HepG2 (cell line): ENCODE results near the gene EIF3J. TPM values are rescaled to one million over a fixed set of nuclear protein-coding genes. Genes with fewer than 3 reads are reported as not detected.

Experiments used
- AGO2 ChIP-seq: fragments of 200-400 bp; formaldehyde crosslinking; optimal IDR thresholded peaks from 2 replicates; pipeline ENCODE3; 2017; ENCODE audit warnings: mild to moderate bottlenecking, low read depth, low read length, moderate library complexity
- AHR ChIP-seq: IDR thresholded peaks from 2 replicates; pipeline ENCODE4 v1.6.1; 2018; ENCODE audit warnings: missing genetic modification reagents, missing compliant biosample characterization
- ATF7 ChIP-seq, 2 experiments: fragments of 450-650 bp in 1 of 2; sonication (generic) in 1 of 2; formaldehyde crosslinking in 1 of 2; IDR thresholded peaks; 2 replicates each; pipeline versions ENCODE4 v1.4.0 to v1.6.1; 2016 to 2020; ENCODE audit warnings: antibody characterized with exemption in 1 of 2, mild to moderate bottlenecking in 1 of 2, missing genetic modification reagents in 1 of 2
- GATA4 ChIP-seq: sonication (generic); IDR thresholded peaks from 2 replicates; pipeline ENCODE4 v1.6.1; 2016; ENCODE audit warnings: antibody characterized with exemption, low read depth, borderline replicate concordance
- HNF4G ChIP-seq, 2 experiments: sonication (generic) in 1 of 2; formaldehyde crosslinking in 1 of 2; IDR thresholded peaks; 2 replicates each; pipeline versions ENCODE4 v1.4.0 to v1.6.1; 2011 to 2020; ENCODE audit warnings: borderline replicate concordance in 2 of 2, low read depth in 2 of 2, mild to moderate bottlenecking in 2 of 2, low read length in 1 of 2, missing genetic modification reagents in 1 of 2, moderate library complexity in 1 of 2
- KLF9 ChIP-seq: IDR thresholded peaks from 2 replicates; pipeline ENCODE4 v1.6.1; 2016; ENCODE audit warnings: low read depth
- MATR3 ChIP-seq: sonication (generic); formaldehyde crosslinking; IDR thresholded peaks from 2 replicates; pipeline ENCODE4 v1.4.0; 2020; ENCODE audit warnings: missing genetic modification reagents
- MTA1 ChIP-seq: sonication (generic); formaldehyde crosslinking; IDR thresholded peaks from 2 replicates; pipeline ENCODE4 v1.4.0; 2020; ENCODE audit warnings: missing genetic modification reagents, mild to moderate bottlenecking, borderline replicate concordance
- NCOA1 ChIP-seq: sonication (generic); formaldehyde crosslinking; IDR thresholded peaks from 2 replicates; pipeline ENCODE4 v1.9.0; 2021; ENCODE audit warnings: missing genetic modification reagents
- SYNCRIP ChIP-seq: fragments of 200-400 bp; formaldehyde crosslinking; IDR thresholded peaks from 2 replicates; pipeline ENCODE4 v1.6.1; 2018; ENCODE audit warnings: mild to moderate bottlenecking, low read depth, low read length; ENCODE audit not compliant: insufficient read depth
- ZFP1 ChIP-seq: IDR thresholded peaks from 2 replicates; pipeline ENCODE4 v1.6.1; 2016
- ZFY ChIP-seq: sonication (generic); formaldehyde crosslinking; IDR thresholded peaks from 2 replicates; pipeline ENCODE4 v1.4.0; 2020; ENCODE audit warnings: missing genetic modification reagents
- ZMYM3 ChIP-seq: sonication (generic); formaldehyde crosslinking; IDR thresholded peaks from 2 replicates; pipeline ENCODE4 v1.5.1; 2020; ENCODE audit warnings: mild to moderate bottlenecking, missing genetic modification reagents
- ZNF792 ChIP-seq: IDR thresholded peaks from 2 replicates; pipeline ENCODE4 v1.6.1; 2016
- polyA plus RNA-seq, 8 experiments: library from polyadenylated mRNA; depleted of rRNA in 3 of 8; stranded (reverse) in 7 of 8; unstranded in 1 of 8; fragments of >200 nt; fragmentation: Illumina TruSeq in 4 of 8; extraction: Trizol in 4 of 8; gene quantifications; 2 replicates each; pipeline versions ENCODE4 v1.2.1 to v1.2.3, GENCODE V29; 2011 to 2016; ENCODE audit warnings: low read depth in 4 of 8, missing spikeins in 1 of 8, mixed read lengths in 1 of 8; ENCODE audit not compliant: insufficient read depth in 1 of 8
- total RNA-seq, 5 experiments: library from RNA; depleted of rRNA; stranded (reverse); fragments of >200 nt; fragmentation: Illumina TruSeq; extraction: Trizol; gene quantifications; 2 replicates each; pipeline ENCODE4 v1.2.3, GENCODE V29; 2016; ENCODE audit warnings: low read depth in 1 of 5
- TF ChIP-seq, protein P1 (sequence below): sonication (generic); formaldehyde crosslinking; IDR thresholded peaks from 2 replicates; pipeline ENCODE4 v1.8.0; 2022; ENCODE audit warnings: mild to moderate bottlenecking, missing genetic modification reagents, moderate library complexity
- TF ChIP-seq, protein P2 (sequence below): IDR thresholded peaks from 2 replicates; pipeline ENCODE4 v1.6.1; 2012; ENCODE audit warnings: inconsistent platforms
- TF ChIP-seq, protein P3 (sequence below): IDR thresholded peaks from 2 replicates; pipeline ENCODE4 v1.6.1; 2016; ENCODE audit warnings: low read depth
- TF ChIP-seq, protein P4 (sequence below): sonication (generic); formaldehyde crosslinking; IDR thresholded peaks from 2 replicates; pipeline ENCODE4 v1.5.1; 2020; ENCODE audit warnings: missing genetic modification reagents, mild to moderate bottlenecking, borderline replicate concordance
- TF ChIP-seq, protein P5 (sequence below): IDR thresholded peaks from 2 replicates; pipeline ENCODE4 v1.6.1; 2016; ENCODE audit warnings: low read depth, missing genetic modification reagents, missing compliant biosample characterization

Gene EIF3J
- total and polyA plus RNA-seq, 2 of the 13 experiments (the other 11 are each of a cell fraction or from before 2014, with no cell fraction given): 51.7 to 69.2 TPM

DNA sequence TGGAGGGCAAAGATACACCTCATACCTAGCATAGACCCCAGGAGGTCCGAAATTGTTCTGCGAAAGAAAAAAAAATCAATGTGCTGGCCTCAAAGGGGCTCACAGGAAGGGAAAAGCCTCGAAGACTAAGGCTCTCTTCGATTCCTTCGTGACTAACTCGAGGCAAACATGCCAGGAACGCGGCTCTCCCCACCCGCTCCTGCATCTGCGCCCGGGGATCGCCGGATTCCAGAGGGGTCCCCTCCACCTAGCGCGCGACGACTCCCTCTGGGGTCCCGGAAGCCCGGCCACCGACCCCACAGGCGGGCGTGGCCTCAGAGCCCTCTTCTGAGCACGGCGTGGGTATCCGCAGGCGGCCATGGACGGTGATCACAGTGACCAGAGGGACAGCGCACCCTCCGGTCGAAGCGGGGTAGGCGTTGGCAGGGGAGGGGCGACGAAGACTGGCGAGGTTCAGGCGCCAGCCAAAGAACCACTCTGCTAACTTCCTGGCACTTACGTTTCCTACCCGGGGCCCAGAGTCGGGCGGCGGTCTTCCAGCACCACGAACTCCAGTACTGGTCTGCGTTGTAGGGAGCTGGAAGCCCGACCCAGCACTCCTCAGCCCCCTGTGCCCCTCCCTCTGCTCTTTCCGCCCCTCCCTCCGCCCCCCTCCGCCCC, 515 bp upstream of the EIF3J start (continued):
- TF ChIP-seq, protein P1, sequence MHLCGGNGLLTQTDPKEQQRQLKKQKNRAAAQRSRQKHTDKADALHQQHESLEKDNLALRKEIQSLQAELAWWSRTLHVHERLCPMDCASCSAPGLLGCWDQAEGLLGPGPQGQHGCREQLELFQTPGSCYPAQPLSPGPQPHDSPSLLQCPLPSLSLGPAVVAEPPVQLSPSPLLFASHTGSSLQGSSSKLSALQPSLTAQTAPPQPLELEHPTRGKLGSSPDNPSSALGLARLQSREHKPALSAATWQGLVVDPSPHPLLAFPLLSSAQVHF: peak; percentile 49; the same call in 1 of the 2 replicates
- TF ChIP-seq MATR3 (CRISPR knock-in tag): no peak
- TF ChIP-seq, protein P2, sequence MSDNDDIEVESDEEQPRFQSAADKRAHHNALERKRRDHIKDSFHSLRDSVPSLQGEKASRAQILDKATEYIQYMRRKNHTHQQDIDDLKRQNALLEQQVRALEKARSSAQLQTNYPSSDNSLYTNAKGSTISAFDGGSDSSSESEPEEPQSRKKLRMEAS: peak; percentile 59
- no peak for TF ChIP-seq HNF4G (IDR thresholded peaks at IDR 0.05; ENCODE audit: borderline replicate concordance, low read depth, low read length)
- no peak for TF ChIP-seq HNF4G (CRISPR knock-in tag; IDR thresholded peaks at IDR 0.05; ENCODE audit: borderline replicate concordance, low read depth)
- TF ChIP-seq ZFY: no peak; the same call in 1 of the 2 replicates
- TF ChIP-seq AGO2: no peak
- TF ChIP-seq ATF7 (IDR thresholded peaks at IDR 0.05): no peak
- TF ChIP-seq ATF7 (CRISPR knock-in tag; IDR thresholded peaks at IDR 0.05): no peak
- TF ChIP-seq ZNF792: peak; percentile 69
- no peak for TF ChIP-seq ZFP1 (CRISPR knock-in tag)
- TF ChIP-seq SYNCRIP: no peak
- peak; percentile 56 for TF ChIP-seq AHR
- TF ChIP-seq NCOA1 (CRISPR knock-in tag): no peak
- TF ChIP-seq, protein P3, sequence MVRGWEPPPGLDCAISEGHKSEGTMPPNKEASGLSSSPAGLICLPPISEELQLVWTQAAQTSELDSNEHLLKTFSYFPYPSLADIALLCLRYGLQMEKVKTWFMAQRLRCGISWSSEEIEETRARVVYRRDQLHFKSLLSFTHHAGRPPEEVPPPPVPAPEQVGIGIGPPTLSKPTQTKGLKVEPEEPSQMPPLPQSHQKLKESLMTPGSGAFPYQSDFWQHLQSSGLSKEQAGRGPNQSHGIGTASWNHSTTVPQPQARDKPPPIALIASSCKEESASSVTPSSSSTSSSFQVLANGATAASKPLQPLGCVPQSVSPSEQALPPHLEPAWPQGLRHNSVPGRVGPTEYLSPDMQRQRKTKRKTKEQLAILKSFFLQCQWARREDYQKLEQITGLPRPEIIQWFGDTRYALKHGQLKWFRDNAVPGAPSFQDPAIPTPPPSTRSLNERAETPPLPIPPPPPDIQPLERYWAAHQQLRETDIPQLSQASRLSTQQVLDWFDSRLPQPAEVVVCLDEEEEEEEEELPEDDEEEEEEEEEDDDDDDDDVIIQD (CRISPR knock-in tag): no peak
- peak; percentile 42 for TF ChIP-seq KLF9 (CRISPR knock-in tag)
- TF ChIP-seq GATA4: peak; percentile 46; the same call in 1 of the 2 replicates
- TF ChIP-seq, protein P4, sequence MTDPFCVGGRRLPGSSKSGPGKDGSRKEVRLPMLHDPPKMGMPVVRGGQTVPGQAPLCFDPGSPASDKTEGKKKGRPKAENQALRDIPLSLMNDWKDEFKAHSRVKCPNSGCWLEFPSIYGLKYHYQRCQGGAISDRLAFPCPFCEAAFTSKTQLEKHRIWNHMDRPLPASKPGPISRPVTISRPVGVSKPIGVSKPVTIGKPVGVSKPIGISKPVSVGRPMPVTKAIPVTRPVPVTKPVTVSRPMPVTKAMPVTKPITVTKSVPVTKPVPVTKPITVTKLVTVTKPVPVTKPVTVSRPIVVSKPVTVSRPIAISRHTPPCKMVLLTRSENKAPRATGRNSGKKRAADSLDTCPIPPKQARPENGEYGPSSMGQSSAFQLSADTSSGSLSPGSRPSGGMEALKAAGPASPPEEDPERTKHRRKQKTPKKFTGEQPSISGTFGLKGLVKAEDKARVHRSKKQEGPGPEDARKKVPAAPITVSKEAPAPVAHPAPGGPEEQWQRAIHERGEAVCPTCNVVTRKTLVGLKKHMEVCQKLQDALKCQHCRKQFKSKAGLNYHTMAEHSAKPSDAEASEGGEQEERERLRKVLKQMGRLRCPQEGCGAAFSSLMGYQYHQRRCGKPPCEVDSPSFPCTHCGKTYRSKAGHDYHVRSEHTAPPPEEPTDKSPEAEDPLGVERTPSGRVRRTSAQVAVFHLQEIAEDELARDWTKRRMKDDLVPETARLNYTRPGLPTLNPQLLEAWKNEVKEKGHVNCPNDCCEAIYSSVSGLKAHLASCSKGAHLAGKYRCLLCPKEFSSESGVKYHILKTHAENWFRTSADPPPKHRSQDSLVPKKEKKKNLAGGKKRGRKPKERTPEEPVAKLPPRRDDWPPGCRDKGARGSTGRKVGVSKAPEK (CRISPR knock-in tag): no peak
- no peak for TF ChIP-seq ZMYM3 (CRISPR knock-in tag)
- peak; percentile 52; the same call in 1 of the 2 replicates for TF ChIP-seq MTA1 (CRISPR knock-in tag)
- TF ChIP-seq, protein P5, sequence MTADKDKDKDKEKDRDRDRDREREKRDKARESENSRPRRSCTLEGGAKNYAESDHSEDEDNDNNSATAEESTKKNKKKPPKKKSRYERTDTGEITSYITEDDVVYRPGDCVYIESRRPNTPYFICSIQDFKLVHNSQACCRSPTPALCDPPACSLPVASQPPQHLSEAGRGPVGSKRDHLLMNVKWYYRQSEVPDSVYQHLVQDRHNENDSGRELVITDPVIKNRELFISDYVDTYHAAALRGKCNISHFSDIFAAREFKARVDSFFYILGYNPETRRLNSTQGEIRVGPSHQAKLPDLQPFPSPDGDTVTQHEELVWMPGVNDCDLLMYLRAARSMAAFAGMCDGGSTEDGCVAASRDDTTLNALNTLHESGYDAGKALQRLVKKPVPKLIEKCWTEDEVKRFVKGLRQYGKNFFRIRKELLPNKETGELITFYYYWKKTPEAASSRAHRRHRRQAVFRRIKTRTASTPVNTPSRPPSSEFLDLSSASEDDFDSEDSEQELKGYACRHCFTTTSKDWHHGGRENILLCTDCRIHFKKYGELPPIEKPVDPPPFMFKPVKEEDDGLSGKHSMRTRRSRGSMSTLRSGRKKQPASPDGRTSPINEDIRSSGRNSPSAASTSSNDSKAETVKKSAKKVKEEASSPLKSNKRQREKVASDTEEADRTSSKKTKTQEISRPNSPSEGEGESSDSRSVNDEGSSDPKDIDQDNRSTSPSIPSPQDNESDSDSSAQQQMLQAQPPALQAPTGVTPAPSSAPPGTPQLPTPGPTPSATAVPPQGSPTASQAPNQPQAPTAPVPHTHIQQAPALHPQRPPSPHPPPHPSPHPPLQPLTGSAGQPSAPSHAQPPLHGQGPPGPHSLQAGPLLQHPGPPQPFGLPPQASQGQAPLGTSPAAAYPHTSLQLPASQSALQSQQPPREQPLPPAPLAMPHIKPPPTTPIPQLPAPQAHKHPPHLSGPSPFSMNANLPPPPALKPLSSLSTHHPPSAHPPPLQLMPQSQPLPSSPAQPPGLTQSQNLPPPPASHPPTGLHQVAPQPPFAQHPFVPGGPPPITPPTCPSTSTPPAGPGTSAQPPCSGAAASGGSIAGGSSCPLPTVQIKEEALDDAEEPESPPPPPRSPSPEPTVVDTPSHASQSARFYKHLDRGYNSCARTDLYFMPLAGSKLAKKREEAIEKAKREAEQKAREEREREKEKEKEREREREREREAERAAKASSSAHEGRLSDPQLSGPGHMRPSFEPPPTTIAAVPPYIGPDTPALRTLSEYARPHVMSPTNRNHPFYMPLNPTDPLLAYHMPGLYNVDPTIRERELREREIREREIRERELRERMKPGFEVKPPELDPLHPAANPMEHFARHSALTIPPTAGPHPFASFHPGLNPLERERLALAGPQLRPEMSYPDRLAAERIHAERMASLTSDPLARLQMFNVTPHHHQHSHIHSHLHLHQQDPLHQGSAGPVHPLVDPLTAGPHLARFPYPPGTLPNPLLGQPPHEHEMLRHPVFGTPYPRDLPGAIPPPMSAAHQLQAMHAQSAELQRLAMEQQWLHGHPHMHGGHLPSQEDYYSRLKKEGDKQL (CRISPR knock-in tag): peak; percentile 32; the same call in 1 of the 2 replicates
